ENCODE data around the gene NFIC.

Gene NFIC

GRCh38 chr19:3378352-3379150 is 12.2 kb downstream of the NFIC start:
- TF ChIP-seq CTCF (IDR thresholded peaks at IDR 0.05; ENCODE audit: poor library complexity, severe bottlenecking): no peak
- ATAC-seq (ENCODE audit: low read depth): no peak
- no peak overlapping the region for H3K4me3 ChIP-seq (ENCODE audit: severe bottlenecking)
- H3K27ac ChIP-seq (ENCODE audit: poor library complexity, severe bottlenecking): peak overlapping the region; percentile 27
- no peaks in the 10 kb centered on the region for H3K9me3 ChIP-seq (ENCODE audit: severe bottlenecking)
- H3K27me3 ChIP-seq (ENCODE audit: insufficient read depth, poor library complexity, severe bottlenecking): no peaks in the 10 kb centered on the region
- H3K4me1 ChIP-seq (ENCODE audit: insufficient read depth, poor library complexity, severe bottlenecking): no peaks in the 10 kb centered on the region
- peaks cover 23% of the 10 kb centered on the region for H3K36me3 ChIP-seq (ENCODE audit: low read depth)
- no peak for DNase-seq (ENCODE audit: low spot score)

GRCh38 chr19:3380829-3381228 is 14.4 kb downstream of the NFIC start:
- Histone ChIP-seq H3K4me1 (ENCODE audit: insufficient read depth, poor library complexity, severe bottlenecking) (no peaks in the 10 kb centered on the region), H3K4me3 (ENCODE audit: severe bottlenecking) (no peak overlapping the region), H3K9me3 (ENCODE audit: severe bottlenecking) (no peaks in the 10 kb centered on the region), H3K27ac (ENCODE audit: poor library complexity, severe bottlenecking) (no peak overlapping the region), H3K36me3 (ENCODE audit: low read depth) (peaks cover 23% of the 10 kb centered on the region), H3K27me3 (ENCODE audit: insufficient read depth, poor library complexity, severe bottlenecking) (no peaks in the 10 kb centered on the region)
- no peak for TF ChIP-seq CTCF (IDR thresholded peaks at IDR 0.05; ENCODE audit: poor library complexity, severe bottlenecking)
- ATAC-seq (ENCODE audit: low read depth) (no peak), DNase-seq (ENCODE audit: low spot score) (no peak)

GRCh38 chr19:3381701-3382372 is 15.5 kb downstream of the NFIC start:
- TF ChIP-seq CTCF (IDR thresholded peaks at IDR 0.05; ENCODE audit: poor library complexity, severe bottlenecking): no peak
- no peaks in the 10 kb centered on the region for H3K9me3 ChIP-seq (ENCODE audit: severe bottlenecking)
- DNase-seq (ENCODE audit: low spot score) (no peak), ATAC-seq (ENCODE audit: low read depth) (no peak)
- no peaks in the 10 kb centered on the region for H3K27me3 ChIP-seq (ENCODE audit: insufficient read depth, poor library complexity, severe bottlenecking)
- no peak overlapping the region for H3K4me3 ChIP-seq (ENCODE audit: severe bottlenecking)
- H3K27ac ChIP-seq (ENCODE audit: poor library complexity, severe bottlenecking): no peak overlapping the region
- H3K36me3 ChIP-seq (ENCODE audit: low read depth): peaks cover 23% of the 10 kb centered on the region
- no peaks in the 10 kb centered on the region for H3K4me1 ChIP-seq (ENCODE audit: insufficient read depth, poor library complexity, severe bottlenecking)

- Histone ChIP-seq H3K27ac (ENCODE audit: poor library complexity, severe bottlenecking) (no peak overlapping the region), H3K4me3 (ENCODE audit: severe bottlenecking) (no peak overlapping the region), H3K9me3 (ENCODE audit: severe bottlenecking) (no peaks in the 10 kb centered on the region), H3K4me1 (ENCODE audit: insufficient read depth, poor library complexity, severe bottlenecking) (peaks cover 6% of the 10 kb centered on the region), H3K36me3 (ENCODE audit: low read depth) (peaks cover 23% of the 10 kb centered on the region), H3K27me3 (ENCODE audit: insufficient read depth, poor library complexity, severe bottlenecking) (no peaks in the 10 kb centered on the region)
- TF ChIP-seq CTCF (IDR thresholded peaks at IDR 0.05; ENCODE audit: poor library complexity, severe bottlenecking): no peak
- ATAC-seq (ENCODE audit: low read depth): no peak
- DNase-seq (ENCODE audit: low spot score): no peak
Observed at GRCh38 chr19:3382460-3383100, 16.2 kb downstream of the NFIC start.
